HG02759 (cell line): ENCODE results near the gene UNC93B1.

Experiments
- ATAC-seq: cut with Tn5 transposase; IDR thresholded peaks from one replicate; pipeline ENCODE4 v1.9.1; 2021; ENCODE audit warnings: mild to moderate bottlenecking, moderate library complexity; ENCODE audit not compliant: unreplicated experiment

Gene UNC93B1

DNA sequence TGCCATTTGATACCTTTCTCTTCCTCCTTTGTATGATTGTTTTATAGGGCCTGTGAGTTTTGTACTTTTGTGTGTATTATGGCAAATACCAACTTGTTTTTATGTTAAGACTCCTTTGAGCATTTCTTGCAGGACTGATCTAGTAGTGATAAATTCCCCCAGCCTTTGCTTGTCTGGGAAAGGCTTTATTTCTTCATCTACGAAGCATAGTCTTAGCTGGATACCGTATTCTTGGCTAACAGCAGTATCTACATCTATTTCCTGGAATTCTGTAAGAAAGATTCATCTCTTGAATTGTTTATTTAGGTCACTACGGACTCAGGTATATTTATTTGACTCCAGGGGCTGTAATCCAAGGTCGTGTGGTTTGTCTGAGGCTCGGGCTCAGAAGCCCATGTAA, 20.6 kb upstream of the UNC93B1 start:
- ATAC-seq = no peak

DNA sequence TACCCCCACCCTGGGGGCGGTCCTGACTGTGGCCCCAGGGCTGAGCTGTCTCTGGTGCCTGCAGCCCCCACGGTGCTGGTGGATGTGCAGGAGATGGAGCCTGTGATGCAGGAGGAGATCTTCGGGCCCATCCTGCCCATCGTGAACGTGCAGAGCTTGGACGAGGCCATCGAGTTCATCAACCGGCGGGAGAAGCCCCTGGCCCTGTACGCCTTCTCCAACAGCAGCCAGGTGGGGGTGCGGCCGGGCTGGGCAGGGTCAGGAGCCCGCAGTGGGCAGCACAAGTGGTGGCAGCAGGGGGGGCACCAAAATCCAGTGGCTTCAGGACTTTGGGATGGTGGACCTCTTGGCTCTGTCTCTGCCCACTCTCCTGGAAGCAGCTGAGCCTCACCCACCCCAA, 18.6 kb upstream of the UNC93B1 start:
- no peak for ATAC-seq

DNA sequence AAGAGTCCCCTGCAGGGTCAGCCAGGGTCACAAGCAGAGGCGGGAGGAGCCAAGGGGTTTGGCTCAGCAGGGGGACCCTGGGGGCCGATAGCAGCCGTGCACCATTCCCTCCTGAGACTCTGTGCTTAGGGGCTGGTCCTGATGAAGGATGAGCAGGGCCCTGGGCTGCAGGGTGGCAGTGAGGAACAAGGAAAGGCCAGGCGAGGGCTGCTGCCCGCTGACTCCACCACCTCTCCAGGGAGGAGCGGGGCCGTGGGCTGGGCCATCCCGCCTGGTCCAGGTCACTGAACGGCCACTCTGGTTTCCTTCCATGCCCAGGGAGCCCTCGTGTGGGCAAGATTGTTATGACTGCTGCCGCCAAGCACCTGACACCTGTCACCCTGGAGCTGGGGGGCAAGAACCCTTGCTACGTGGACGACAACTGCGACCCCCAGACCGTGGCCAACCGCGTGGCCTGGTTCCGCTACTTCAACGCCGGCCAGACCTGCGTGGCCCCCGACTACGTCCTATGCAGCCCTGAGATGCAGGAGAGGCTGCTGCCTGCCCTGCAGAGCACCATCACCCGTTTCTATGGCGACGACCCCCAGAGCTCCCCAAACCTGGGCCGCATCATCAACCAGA, 17.4 kb upstream of the UNC93B1 start:
- no peak for ATAC-seq

DNA sequence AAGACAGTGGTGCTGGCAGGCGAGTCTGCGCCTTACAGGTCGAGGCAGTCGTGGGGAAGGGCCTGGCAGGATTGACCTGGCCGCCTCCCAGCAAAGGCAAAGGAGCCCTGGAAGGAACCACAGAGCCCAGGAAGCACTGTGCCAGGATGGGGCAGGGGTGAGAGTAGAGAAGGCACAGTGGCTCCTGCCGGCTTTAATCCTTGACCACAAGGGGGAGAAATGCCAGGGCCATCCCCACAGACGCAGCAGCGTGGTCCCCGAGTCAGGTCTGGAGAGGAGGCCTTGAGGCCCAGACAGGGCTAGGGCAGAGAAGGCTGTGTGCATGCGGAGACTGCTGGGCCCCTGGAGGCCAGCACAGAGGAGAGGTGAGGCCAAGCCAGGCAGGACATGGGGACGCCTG, 16.7 kb upstream of the UNC93B1 start:
- ATAC-seq = no peak

DNA sequence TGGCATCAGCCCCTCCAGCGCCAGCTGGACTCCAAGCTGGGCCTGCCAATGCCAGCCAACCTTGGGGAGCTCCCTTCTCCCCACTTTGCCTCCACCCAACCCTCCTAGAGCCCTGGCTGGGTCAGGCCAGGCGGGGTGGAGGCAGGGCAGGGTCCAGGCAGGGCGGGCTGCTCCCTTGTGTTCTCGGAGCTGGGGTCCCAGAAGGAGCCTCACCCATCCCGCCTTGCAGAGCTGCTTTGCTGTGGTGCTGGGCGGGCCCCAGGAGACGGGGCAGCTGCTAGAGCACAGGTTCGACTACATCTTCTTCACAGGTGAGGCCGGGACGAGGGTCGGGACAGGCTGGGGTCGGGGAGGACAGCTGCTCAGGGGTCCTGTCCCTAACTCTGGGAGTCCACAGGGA, 15.6 kb upstream of the UNC93B1 start:
- no peak for ATAC-seq

DNA sequence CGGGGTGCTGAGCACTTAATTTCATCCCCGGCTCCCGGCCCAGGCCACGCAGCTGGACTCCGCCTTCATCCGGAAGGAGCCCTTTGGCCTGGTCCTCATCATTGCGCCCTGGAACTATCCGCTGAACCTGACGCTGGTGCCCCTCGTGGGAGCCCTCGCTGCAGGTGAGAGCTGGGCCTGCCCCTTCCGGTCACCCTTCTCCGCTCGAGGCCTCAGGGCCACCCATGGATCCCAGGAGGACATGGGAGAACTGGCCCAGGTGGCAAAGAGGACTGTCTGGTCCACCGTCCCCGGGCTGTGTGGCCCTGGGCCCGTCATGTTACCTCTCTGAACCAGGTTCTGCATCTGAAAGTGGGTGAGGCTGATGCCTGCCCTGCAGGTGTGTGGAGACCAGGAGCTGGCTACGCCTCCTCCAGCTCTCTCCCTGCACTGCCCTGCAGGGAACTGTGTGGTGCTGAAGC, 14.9 kb upstream of the UNC93B1 start:
- no peak for ATAC-seq

DNA sequence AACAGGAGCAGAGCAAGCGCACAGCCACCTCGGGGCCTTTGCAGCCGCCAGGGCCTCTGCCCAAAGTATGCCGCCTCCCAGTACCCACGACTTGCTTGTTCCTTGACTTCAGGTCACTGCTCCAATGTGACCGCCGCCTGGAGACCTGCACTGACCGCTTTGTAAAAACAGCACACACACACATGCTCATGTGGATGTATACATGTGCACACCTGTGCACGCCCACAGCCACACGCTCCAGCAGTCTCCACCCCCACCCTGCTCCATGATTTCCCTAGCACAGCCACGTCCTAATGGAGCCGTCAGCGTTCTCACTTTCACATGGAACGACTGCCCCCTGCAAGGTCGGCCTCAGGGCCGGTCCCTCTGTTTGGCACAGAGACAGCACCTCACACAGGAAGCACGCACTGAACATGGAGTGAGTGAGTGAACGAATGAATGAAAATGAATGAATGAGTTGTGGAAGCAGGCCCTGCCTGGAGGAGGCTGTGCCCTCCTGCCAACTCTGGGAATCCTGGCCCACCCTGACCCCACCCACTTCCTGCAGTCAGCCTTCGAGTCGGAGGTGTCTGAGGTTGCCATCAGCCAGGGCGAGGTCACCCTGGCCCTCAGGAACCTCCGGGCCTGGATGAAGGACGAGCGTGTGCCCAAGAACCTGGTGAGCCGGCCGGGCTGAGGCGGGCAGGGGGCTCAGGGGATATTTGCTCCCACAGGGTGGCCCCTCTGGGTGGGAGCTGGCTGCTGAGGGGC, 14.3 kb upstream of the UNC93B1 start:
- no peak for ATAC-seq

DNA sequence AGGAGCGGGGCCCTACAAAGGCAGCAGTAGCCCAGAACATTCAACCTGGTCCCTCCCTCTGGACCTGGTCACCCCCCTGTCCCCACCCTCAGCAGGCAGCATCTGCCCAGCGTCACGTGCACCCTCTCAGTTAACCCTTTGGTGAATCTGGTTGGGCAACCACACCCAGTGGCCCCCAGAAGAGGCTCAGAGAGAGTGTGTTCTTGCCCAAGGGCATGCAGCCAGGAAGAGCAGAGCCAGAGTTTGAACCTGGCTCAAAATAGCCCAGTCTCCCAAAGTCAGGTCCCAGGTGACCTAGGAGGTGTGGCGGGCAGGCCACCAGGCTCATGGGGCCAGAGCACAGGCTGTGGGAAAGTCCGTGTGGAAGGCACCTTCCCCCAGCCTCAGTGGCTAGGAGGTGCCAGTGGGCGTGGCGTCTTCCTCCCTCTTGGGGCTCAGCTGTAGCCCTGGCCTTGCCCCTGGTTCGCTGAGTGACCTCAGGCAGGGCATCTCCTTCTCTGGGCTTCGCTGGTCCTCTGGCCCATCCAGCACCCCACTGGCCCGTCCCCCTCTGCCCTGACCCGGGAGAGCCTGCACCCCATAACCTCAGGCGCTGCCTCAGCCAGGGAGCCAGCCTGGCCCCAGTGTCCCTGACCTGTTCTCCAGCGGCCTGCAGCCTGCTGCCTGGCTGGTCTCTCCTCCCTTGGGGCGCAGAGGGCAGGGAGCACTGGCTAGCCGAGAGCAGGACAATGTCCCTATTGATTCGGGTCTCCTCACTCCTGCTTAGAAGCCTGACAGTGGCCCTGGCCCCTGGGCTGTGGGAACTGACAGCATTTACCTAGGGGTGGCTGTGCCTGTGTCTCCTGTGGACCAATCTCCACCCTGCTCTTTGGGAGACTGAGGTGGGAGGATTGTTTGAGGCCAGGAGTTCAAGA, 13.3 kb upstream of the UNC93B1 start:
- no peak for ATAC-seq

DNA sequence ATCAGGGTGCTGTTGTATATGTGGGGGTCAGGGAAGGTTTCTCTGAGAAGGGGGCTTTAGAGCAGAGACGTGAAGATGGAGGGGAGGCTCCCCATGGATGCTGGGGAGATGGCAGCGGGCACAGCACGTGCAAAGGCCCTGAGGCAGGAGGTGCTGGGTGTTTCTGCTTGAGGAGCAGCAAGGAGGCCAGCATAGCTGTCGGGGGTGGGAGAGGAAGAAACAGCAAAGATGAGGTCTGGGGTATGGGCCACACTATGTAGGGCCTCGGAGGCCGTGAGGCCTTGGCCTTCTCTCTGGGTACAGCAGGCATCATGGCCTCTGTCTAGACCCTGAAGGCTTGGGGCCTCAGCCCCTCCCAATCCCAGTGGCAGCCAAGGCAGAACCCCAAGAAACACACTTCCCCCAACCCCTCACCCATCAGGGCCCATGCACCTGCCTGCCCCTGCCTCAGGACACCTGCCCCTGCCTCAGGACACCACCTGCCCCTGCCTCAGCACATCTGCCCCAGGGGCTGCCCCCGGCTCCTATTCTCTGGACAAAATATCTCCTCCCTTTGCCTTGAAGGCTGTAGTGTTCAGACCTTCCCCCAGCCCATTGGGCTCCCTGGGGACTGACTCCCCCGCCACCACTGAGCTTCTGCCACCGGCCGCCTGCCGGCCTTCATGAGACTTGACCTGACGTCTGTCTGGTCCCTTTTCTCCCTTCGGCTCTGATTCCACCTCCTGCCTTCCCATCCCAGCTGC, 12.4 kb upstream of the UNC93B1 start:
- ATAC-seq = no peak

DNA sequence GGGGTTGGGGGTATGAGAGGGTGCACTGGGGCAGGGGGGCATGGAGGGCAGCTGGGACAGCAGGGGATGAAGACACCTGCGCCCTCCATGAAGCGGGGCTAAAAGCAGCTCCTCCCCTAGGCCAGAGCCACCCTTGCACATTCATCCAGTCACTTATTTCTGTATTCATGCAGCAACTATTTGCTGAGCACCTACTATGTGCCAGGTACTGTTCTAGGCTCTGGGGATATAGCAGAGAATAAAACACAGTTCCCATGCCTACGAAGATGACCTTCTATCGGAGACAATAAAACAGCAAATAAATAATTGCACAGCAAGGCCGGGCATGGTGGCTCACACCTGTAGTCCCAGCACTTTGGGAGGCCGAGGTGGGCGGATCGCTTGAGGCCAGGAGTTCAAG, 11.6 kb upstream of the UNC93B1 start:
- ATAC-seq = no peak

DNA sequence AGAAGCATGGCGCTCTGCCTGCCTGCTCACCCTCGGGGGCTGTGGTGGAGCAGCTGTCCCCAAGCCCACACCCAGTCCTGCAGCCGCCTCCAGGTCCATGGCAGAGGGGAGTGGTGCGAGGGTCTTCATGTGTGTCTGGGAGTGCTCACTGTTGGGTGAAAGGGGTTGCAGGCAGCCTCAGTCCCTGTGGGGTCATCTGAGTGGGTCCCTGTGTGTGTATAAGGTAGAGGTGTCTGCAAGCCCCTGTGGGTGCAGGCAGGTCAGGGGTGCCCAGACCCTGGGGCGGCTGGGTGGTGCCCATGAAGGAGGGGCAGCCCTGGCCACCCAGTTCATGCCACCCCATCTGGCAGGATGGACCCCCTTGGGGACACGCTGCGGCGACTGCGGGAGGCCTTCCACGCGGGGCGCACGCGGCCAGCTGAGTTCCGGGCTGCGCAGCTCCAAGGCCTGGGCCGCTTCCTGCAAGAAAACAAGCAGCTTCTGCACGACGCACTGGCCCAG, 11.1 kb upstream of the UNC93B1 start:
- no peak for ATAC-seq

DNA sequence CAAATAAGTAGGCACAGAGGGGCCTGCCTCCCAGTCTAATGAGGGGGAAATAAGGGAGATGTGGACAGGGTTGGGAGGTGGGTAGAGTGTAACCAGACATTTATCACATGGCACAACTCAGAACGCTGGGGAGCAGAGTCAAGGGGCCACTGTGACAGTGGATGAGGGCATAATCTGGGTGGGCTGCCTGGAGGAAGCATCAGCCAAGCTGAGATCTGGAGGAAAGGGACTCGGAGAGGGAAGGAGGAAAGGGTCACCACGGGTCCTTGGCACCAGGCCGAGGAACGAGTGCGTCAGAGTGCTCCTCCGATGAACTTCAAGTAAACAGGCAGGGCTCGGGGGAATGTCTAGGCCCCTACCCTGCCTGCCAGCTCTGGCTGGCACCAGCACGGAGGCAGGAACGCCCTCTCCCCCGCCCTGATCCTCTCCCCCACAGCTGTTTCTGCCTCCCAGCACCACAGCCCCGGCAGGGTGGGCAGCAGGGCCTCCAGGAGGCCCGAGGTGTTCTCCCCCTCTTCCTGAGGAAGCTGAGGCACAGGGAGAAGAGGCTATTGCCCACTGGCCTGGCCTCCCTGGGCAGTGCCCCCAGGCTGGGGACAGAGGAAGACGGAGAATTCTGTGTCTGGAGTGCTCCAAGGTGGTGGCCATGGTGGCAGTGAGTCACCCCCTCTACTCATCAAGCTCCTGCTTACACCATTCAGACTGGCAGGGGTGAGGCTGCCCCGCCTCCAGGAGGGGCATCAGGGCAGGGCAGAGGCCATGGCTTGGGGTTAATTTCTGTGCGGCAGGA, 10.5 kb upstream of the UNC93B1 start:
- no peak for ATAC-seq

DNA sequence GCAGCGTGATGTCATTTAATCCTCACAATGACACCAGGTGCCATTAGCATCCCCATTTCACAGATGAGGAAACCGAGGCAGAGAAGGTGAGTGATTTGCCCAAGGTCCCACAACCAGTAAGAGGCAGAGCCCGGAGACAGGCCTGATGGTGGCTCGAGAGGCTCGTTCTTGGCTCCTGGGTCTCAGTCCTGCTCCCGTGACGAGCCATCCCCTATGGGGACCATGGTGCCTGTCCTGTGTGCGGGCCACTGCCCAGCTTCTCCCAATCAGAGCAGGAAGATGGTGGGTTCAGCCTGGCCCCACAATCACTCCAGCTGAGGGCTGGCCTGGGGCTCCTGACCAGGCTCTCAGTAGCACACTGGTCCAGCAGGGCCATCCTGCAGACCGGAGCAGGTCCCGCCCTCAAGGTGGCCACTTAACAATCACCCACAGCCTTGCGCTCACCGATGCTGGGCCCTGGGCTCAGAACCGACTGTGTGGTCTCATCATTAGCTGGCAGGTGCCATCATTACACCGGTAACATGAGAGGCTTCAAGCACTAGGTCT, 9.8 kb upstream of the UNC93B1 start:
- ATAC-seq = no peak

DNA sequence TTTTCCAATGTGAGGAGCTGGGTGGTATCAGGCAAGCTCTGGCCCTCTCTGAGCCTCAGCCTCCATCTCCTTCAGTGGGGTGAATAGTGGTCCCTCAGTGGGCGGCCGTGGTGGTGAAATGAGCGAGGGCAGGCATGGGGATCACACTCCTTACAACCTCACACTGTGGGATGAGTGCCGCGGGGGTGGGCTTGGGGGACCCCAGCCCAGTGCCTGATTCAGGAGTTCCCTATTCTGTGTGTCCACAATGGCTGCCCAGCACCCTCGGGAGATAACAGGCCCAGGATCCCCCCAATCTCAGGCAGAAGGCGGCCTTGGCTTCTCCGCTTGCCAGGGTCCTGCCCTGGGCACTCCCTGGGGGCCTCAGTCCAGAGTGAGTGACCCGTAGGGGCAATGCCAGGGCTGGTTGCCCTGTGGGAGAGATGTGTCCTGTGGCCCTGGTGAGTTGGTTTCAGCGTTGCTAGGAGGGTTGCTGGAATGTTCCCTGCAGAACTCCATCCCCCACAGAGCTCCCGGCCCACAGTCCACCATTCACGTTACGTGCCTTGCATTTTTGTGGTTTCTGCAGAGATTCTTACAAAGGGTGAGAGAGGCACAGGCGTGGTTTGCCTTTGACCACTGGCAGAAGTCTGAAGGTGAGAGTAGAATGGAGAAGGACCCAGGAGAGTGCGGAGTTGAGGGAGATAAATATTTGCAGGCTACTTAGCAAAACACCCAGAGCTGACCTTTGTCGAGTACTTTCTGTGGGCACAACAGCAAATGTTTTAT, 9.1 kb upstream of the UNC93B1 start:
- ATAC-seq = no peak

DNA sequence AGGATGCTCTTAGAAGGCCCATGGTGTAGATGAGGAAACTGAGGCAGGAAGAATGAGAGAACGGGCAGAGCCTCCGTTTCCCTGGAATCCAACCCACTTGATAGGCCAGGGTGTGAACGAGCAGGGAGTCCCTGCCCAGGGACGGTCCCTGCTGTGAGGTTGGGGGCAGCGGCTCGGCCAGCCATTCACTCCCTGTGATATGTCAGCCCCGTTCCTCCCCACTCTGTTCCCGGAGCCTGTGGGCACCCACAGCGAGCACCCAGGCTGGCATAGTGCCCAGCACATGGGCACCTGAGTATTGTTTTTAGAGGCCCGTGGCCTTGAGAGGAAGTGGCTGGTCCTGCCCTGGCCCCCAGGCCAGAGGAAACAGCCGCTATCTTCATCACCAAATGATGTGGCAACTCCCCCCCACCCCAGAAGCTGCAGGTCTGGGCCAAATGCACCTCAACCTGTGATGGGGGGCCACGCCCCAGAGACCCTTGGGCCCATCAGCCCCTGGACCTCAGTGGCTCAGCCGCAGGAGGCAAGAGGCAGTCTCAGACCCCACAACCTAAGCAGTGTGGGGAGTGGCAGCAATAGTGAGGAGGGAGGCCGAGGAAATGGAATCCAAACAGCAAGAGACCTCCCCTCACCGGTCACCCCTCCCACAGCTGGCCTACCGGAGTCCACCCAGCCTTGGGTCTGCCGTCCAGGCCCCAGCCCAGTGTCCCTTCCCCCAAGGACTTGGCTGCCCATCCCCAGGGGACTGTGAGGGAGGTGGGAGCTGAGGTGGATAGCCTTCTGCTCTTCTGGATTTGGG, 8.3 kb upstream of the UNC93B1 start:
- ATAC-seq = no peak

DNA sequence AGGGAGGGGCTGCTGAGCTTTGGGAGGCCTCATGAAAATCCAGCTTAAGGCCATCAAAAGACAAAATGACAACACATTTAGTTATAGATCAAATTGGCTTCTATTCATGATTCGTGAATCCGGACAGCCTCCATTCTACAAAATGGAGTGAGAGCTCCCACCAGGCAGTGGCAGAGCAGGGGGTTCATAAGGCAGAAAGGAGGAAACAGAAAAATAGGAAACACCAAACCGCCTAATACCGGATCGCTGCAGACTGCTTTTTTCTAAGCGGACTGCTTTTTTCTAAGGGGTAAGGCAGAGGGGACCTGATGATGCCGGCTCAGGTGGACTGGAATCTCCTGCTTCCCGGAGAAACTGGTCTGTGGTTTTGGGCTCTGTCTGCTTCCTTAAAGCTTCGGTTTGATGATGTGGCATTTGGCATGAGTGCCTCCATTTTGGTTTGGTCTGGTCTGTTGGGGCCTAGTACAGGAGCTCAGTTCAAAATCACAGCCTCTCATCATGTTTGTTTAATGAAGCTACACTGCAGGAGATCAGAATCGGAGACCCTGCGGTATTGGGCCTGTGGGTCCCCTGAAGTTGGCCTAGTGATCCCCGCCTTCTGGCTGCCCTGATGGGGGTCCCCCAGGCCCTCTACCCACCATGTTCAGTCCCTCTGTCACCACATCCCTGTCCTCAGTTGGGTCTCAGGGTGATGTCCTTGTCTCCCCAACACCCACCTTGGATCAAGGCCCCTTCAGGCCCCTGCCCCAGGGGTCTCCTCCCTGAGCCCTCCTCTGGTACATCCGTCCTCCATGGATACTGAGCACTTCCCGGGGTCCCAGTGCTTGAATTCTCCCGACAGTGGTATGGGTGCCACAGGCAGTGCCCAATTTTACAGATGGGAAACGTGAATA, 7.4 kb upstream of the UNC93B1 start:
- ATAC-seq = no peak
